ENCODE measurements around the gene SLU7. TPM values are rescaled to one million over a fixed set of nuclear protein-coding genes. Genes with fewer than 3 reads are reported as not detected.

SLU7 gene
- total RNA-seq, 1 experiment from 2014 or later: 62.8 TPM

- no peaks in the 10 kb centered on the region for H3K36me3 Mint-ChIP-seq (ENCODE audit: insufficient read depth, unreplicated experiment)
- CTCF ChIA-PET: no interaction called here
- no peaks in the 10 kb centered on the region for H3K27me3 Mint-ChIP-seq (ENCODE audit: unreplicated experiment)
- H3K4me1 Mint-ChIP-seq (ENCODE audit: low read depth, unreplicated experiment): peaks cover 9% of the 10 kb centered on the region
- no TSS peak for BruUV-seq (replicated peaks)
- no peak for DNase-seq
- intact Hi-C loops (cut with micrococcal nuclease; ENCODE audit: unreplicated experiment): no loop called here
- no peak overlapping the region for H3K4me3 Mint-ChIP-seq (ENCODE audit: low read depth, unreplicated experiment)
- TF ChIP-seq CTCF (IDR thresholded peaks at IDR 0.05; ENCODE audit: unreplicated experiment): no peak
- no peaks in the 10 kb centered on the region for H3K9me3 Mint-ChIP-seq (ENCODE audit: low read depth, unreplicated experiment)
- no peak overlapping the region for H3K27ac Mint-ChIP-seq (ENCODE audit: unreplicated experiment)
These were observed 26.3 kb upstream of the SLU7 start for GRCh38 chr5:160445132-160445531.

- intact Hi-C loops (cut with micrococcal nuclease; ENCODE audit: unreplicated experiment): no loop called here
- Mint-ChIP-seq H3K9me3 (ENCODE audit: low read depth, unreplicated experiment) (no peaks in the 10 kb centered on the region), H3K27me3 (ENCODE audit: unreplicated experiment) (no peaks in the 10 kb centered on the region), H3K36me3 (ENCODE audit: insufficient read depth, unreplicated experiment) (no peaks in the 10 kb centered on the region), H3K4me1 (ENCODE audit: low read depth, unreplicated experiment) (peaks cover 9% of the 10 kb centered on the region), H3K27ac (ENCODE audit: unreplicated experiment) (no peak overlapping the region), H3K4me3 (ENCODE audit: low read depth, unreplicated experiment) (no peak overlapping the region)
- CTCF ChIA-PET: no interaction called here
- no peak for TF ChIP-seq CTCF (IDR thresholded peaks at IDR 0.05; ENCODE audit: unreplicated experiment)
- DNase-seq: no peak
- no TSS peak for BruUV-seq (replicated peaks)
These were observed 25.5 kb upstream of the SLU7 start for GRCh38 chr5:160444407-160444806.

GRCh38 chr5:160442824-160443431 lies 24.0 kb upstream of the SLU7 start:
- H3K4me1 Mint-ChIP-seq (ENCODE audit: low read depth, unreplicated experiment): peaks cover 17% of the 10 kb centered on the region
- DNase-seq: no peak
- BruUV-seq (replicated peaks): no TSS peak
- CTCF ChIA-PET: interaction anchor here (1.4 to 1.8 kb wide), 2 partner anchors 20 to 25 kb away, joined by 3 to 7 read pairs; no protein-coding TSS in a partner anchor
- intact Hi-C loops (cut with micrococcal nuclease; ENCODE audit: unreplicated experiment): no loop called here
- H3K9me3 Mint-ChIP-seq (ENCODE audit: low read depth, unreplicated experiment): no peaks in the 10 kb centered on the region
- H3K27ac Mint-ChIP-seq (ENCODE audit: unreplicated experiment): no peak overlapping the region
- TF ChIP-seq CTCF (IDR thresholded peaks at IDR 0.05; ENCODE audit: unreplicated experiment): no peak
- no peaks in the 10 kb centered on the region for H3K27me3 Mint-ChIP-seq (ENCODE audit: unreplicated experiment)
- no peak overlapping the region for H3K4me3 Mint-ChIP-seq (ENCODE audit: low read depth, unreplicated experiment)
- no peaks in the 10 kb centered on the region for H3K36me3 Mint-ChIP-seq (ENCODE audit: insufficient read depth, unreplicated experiment)

GRCh38 chr5:160441311-160441781 lies 22.5 kb upstream of the SLU7 start:
- CTCF ChIA-PET: interaction anchor here (0.6 to 1.8 kb wide), 3 partner anchors 18 to 26 kb away, joined by 3 to 8 read pairs (median 7); partner anchors contain the start of gene SLU7
- Mint-ChIP-seq H3K27me3 (ENCODE audit: unreplicated experiment) (peaks cover 2% of the 10 kb centered on the region), H3K4me3 (ENCODE audit: low read depth, unreplicated experiment) (no peak overlapping the region), H3K27ac (ENCODE audit: unreplicated experiment) (no peak overlapping the region), H3K9me3 (ENCODE audit: low read depth, unreplicated experiment) (no peaks in the 10 kb centered on the region), H3K36me3 (ENCODE audit: insufficient read depth, unreplicated experiment) (no peaks in the 10 kb centered on the region), H3K4me1 (ENCODE audit: low read depth, unreplicated experiment) (peaks cover 25% of the 10 kb centered on the region)
- DNase-seq: no peak
- no TSS peak for BruUV-seq (replicated peaks)
- intact Hi-C loops (cut with micrococcal nuclease; ENCODE audit: unreplicated experiment): no loop called here
- no peak for TF ChIP-seq CTCF (IDR thresholded peaks at IDR 0.05; ENCODE audit: unreplicated experiment)

All from Calu3 (cell line).